HL-60/S4 (cell line): ENCODE data around the gene RIMS4.

ENCODE experiments used
- in situ Hi-C: fragments of 300-500 bp; cut with MboI; formaldehyde crosslinking; loops from 2 replicates; pipeline ENCODE4 v1.14.3; 2022; ENCODE audit warnings: low sequenced_read_pairs

RIMS4 gene

GRCh38 chr20:44704551-44704971 lies 105.8 kb downstream of the RIMS4 start:
- in situ Hi-C loops, result no loop called here

GRCh38 chr20:44703956-44704488 lies 106.3 kb downstream of the RIMS4 start:
- in situ Hi-C loops, result no loop called here

- in situ Hi-C loops, result no loop called here
Observed at GRCh38 chr20:44703183-44703925, 107.0 kb downstream of the RIMS4 start.

GRCh38 chr20:44702776-44703175 lies 107.6 kb downstream of the RIMS4 start:
- in situ Hi-C loops, result no loop called here

GRCh38 chr20:44701858-44702256 lies 108.5 kb downstream of the RIMS4 start:
- in situ Hi-C loops, result no loop called here
